Measurements from ENCODE around the gene RPL3.
"Not testable (repeated sequence)": the region's sequence is repeated elsewhere in the genome, so short reads cannot be mapped to it uniquely, and the experiment has no call there.

RPL3 gene

GRCh38 chr22:39319284-39320022 lies at the start of gene RPL3:
Gene RPL3 (minus strand): TSS chr22:39319623. CDS start chr22:39319597, 26 bp downstream.
- peak; percentile 92 for DNase-seq

DNA sequence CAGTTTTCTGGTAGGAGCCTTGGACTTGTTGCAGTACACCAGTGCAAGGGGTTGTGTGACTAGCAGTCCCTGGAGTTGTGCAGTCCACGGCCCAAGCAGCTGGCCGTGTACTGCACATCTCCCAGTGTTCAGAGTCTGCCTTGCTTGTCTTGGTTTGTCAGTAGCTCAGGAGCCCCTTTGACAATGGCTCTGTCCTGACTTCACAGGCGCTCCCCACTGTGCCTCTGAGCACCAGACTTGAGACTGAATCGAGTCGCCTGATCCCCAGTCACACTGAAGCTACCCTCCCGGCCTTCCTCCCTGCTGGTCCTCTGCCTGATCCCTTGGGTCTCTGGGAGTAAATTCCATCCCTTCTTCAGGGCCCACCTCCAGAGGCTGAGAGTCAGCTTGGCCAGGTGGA lies 49.8 kb upstream of the RPL3 start:
- no peak for DNase-seq

DNA sequence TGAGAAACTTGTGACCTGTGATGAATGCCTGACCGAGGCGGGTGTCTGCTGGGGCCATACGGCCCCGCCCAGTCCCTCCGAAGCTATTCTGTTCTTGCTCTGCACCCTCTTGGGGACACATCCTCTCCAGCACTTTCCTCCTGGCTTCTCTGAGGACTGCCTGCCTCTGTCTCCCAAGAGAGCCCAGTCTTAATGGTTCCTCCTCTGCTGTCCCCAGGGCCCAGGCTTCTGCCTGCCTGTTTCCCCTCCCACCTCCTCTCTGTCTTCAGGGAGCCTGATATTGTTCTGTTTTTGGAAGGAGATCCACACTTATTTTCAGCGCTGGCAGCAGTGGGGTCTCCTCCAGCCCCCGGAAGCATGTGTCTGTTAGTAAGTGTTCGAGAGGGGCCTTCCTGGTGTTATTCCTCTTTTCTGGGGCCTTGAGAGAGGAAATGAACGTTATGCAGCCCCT lies 49.1 kb upstream of the RPL3 start:
- no peak for DNase-seq

- no peak for DNase-seq
Measured at GRCh38 chr22:39367035-39367434, 47.6 kb upstream of the RPL3 start.

- DNase-seq = no peak
Measured at GRCh38 chr22:39365492-39365780, 46.0 kb upstream of the RPL3 start.

GRCh38 chr22:39364714-39365491 lies 45.5 kb upstream of the RPL3 start:
- no peak for DNase-seq

GRCh38 chr22:39363751-39364515 lies 44.5 kb upstream of the RPL3 start:
- DNase-seq = no peak

GRCh38 chr22:39362932-39363331 lies 43.5 kb upstream of the RPL3 start:
- DNase-seq = no peak

DNA sequence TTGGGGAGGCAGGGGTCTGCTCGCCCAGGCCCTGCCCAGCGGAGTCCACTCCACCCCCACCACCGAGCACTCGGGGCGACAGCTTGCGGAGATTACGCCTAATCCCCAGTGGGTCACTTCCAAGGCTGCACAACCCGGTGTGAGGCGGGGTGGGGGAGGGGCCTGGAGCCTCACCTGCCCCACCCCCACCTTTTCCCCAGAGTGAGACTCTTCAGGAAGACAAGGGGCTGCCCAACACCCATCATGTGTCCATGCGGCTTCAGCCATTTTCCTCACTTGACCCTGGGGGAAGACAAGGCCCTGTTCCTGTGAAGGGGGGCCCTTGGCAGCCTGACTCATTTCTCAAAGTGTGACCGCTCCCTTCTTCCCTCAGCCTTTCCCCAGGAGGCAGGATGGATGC lies 42.8 kb upstream of the RPL3 start:
- no peak for DNase-seq

GRCh38 chr22:39361496-39361895 lies 42.1 kb upstream of the RPL3 start:
- DNase-seq = no peak

- no peak for DNase-seq
Measured at GRCh38 chr22:39360674-39361413, 41.4 kb upstream of the RPL3 start.

- no peak for DNase-seq
Measured at GRCh38 chr22:39360242-39360641, 40.8 kb upstream of the RPL3 start.

DNA sequence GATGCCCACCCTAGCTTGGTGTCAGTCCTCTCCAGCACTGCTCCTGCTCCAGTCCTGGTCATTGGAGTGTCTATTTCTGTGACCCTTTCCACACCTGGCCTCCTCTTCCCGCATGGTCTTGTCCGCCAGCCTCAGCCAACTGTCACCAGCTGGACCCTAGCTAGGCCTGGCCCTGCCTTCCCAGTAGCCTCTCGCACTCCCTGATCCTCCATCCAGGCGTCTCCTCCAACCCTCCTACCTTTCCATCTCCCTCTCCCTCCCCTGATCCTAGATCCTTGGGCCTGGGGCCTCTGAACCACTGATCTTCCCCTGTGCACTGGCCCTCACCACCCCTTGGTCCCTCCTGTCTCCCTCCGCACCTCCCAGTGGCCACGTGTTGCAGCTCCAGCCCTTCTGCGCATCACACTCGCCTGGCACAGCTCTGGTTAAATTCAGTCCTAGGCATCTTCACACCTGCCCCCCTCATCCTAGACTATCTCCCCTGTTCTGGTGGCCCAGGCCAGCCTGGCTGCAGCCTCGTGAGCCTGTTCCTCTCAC lies 40.3 kb upstream of the RPL3 start:
- no peak for DNase-seq

- DNase-seq = not testable (repeated sequence)
Measured at GRCh38 chr22:39358197-39358596, 38.8 kb upstream of the RPL3 start.

DNA sequence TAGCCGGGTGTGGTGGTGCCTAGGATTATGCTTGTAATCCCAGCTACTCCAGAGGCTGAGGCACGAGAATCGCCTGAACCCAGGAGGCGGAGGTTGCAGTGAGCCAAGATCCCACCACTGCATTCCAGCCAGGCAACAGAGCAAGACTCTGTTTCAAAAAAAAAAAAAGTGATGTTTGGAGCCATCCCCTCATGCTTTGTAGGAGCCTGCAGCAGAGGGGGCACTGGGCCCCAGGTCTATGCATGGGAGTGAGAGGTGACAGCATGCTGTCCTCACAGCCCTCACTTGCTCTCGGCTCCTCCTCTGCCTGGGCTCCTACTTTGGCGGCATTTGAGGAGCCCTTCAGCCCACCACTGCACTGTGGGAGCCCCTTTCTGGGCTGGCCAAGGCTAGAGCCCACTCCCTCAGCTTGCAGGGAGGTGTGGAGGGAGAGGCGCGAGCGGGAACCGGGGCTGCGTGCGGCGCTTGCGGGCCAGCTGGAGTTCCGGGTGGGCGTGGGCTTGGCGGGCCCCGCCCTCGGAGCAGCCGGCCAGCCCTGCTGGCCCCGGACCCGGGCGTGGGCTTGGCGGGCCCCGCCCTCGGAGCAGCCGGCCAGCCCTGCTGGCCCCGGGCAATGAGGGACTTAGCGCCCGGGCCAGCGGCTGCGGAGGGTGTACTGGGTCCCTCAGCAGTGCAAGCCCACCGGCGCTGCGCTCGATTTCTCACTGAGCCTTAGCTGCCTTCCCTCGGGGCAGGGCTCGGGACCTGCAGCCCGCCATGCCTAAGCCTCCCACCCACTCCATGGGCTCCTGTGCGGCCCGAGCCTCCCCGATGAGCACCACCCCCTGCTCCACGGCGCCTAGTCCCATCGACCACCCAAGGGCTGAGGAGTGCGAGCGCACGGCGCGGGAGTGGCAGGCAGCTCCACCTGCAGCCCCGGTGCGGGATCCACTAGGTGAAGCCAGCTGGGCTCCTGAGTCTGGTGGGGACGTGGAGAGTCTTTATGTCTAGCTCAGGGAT lies 38.0 kb upstream of the RPL3 start:
- not testable (repeated sequence) for DNase-seq

DNA sequence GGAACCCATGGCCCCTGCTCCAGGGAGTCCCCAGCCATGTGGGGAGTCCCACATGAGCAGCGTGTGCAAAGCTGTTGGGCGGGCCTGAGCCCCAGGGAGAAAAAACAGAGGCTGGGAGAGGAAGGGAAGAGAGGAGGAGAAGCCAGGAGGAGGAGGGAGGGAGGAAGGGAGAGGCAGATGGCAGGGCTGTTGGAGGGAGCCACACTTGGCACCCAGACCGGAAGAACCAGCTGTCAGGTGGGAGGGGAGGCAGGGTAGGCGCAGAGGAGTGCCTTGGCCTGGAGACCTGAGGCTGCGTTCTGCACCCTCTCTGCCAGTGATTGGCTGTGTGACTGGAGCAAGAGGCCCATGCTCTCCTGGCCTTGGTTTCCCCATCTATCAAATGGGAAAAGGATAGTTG lies 37.0 kb upstream of the RPL3 start:
- no peak for DNase-seq

GRCh38 chr22:39355805-39356204 lies 36.4 kb upstream of the RPL3 start:
- not testable (repeated sequence) for DNase-seq

DNA sequence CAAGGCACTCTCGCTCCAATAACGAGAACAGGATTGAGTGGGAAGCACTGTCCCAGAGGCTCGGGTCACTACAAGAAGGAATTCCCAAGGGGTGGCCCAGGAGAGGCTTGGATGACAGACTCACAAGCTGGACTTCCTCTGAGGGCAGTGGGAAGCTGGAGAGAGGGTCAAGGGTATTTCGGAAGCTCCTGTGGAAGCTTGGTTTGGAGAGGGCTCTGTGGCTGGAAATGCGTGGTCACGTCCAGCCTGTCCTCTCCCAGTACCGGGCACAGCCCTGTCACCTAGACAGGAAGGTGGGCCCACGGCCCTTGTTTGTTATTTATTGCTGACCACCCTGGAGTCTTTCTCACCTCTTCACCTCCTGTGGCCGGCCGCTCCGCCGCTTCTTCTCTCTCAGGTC lies 35.7 kb upstream of the RPL3 start:
- DNase-seq = no peak

DNA sequence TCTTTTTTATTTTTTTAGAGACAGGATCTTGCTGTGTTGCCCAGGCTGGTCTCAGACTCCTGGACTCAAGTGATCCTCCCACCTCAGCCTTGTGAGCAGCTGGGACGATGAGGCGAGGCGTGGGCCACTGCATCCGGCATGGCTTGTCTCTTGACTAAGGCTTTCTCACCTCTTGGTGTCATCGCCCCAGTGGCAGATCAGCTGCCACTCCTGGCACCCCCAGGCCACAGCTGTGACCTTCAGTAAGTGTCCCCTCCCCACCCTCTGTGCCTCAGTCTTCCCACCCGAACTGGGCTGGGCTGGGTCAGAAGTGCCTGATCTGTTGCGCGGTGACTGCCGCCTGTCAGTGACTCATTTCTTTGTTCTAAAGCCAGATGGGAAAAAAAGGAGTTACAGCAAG lies 33.9 kb upstream of the RPL3 start:
- DNase-seq = no peak

- no peak for DNase-seq
Measured at GRCh38 chr22:39352306-39352891, 33.0 kb upstream of the RPL3 start.

DNA sequence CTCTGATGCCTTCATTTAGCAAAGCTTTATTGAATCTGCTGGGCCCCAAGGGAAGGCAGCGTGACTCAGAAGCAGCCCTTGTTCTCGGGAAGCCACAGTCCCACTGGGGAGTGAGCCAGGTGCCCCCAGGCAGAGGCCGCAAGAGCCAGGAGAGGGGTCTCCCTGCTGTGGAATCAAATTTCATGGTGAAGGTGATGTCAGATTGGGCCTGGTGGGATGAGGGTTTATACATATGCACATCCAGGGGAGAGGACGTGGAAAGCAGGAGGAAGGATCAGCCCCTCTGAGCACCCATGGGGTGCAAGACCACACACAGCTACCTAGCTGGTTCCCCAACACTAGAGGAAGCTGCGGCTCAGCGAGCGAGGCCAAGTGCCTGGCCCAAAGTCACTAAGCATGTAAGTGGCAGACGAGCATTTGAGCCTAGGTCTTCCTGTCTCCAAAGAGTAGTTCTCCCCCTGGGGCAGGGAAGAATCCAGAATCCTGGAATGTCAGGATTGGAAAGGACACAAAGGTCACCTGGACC lies 32.3 kb upstream of the RPL3 start:
- DNase-seq = peak; percentile 87
